ENCODE measurements around the gene ABCA4.

The ABCA4 gene

DNA sequence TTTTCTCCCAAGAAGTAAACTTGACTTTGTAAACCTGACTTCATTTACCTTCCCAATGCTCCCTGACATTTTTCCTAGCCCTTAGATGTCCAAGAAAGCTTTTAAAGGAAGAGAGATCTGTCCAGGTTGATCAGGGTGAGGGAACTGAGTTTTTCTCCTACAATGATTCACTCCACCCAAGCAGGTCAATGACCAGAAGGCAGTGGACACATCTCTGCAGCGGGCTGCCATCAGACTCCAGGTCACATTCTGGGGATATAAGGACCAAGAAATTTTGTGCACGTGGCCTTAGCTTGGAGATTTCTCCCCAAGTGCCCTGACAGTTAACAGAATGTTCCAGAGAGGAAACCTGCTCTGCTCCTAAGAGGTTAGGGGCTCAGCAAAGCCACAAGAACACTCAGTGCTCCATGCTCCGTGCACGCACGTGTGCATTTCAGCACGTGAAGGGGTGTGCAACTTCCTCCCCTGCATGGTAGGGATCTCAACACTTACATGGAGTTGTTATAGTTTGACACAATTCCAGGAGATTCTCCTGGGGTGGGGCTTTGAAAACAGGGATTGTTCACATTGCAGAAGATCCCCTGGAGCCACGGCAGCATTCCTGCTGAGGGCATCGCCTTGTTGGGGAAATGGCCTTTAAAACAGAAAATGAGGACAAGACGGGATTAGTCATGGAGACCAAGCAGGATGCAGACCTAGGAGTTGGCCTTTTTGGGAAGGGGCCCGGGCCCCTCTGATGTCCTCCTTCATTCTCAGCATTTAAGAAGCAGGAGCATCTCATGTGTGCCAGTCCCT is 9.8 kb downstream of the ABCA4 start:
- Histone ChIP-seq H3K9ac (ENCODE audit: low read length) (no peak overlapping the region), H3K27me3 (ENCODE audit: control insufficient read depth, insufficient read depth, low read length) (peaks cover 52% of the 10 kb centered on the region), H3K36me3 (ENCODE audit: control insufficient read depth, low read depth, low read length) (no peaks in the 10 kb centered on the region), H3K27ac (ENCODE audit: low read length) (no peak overlapping the region), H3K4me1 (ENCODE audit: control insufficient read depth, low read depth, low read length) (peaks cover 24% of the 10 kb centered on the region), H3K4me3 (ENCODE audit: low read length) (no peak overlapping the region), H3K9me3 (ENCODE audit: control insufficient read depth, low read depth, low read length) (no peaks in the 10 kb centered on the region)

DNA sequence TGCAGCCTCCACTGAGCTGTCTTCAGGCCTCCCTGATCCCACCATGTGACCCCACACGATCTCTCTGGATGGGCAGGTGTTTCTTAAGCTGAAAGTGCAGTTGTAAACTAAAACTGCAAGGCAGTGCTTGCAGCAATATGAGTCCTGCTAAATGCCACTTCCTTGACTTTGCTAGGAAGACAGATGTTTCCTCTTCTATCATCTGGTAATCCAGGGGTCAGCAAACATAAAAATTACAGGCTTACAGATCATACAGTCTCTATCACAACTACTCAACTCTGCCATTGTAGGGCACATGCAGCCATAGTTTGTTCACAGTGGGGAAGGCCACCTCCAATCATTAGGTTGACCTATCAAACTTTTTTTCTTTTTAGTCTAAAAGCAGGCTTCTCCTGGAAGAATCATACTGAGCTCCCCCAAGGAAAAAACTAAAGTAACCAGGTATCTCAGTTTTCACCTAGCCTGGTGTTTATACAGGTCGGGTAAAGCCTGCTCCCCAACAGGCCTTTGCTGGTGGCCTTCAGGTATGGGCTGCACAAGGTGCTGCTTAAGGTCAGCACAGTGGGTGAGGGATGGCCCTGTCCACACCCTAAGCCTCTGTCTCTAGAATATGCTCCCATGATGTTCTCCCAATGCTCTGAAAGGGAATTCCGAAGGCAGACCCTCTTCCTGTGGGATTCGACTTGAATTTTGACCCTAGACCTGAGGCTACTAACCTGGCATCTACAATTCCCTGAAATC is 10.8 kb downstream of the ABCA4 start:
- H3K36me3 ChIP-seq (ENCODE audit: control insufficient read depth, low read depth, low read length), result no peaks in the 10 kb centered on the region
- no peak overlapping the region for H3K27ac ChIP-seq (ENCODE audit: low read length)
- no peak overlapping the region for H3K9ac ChIP-seq (ENCODE audit: low read length)
- no peak overlapping the region for H3K4me3 ChIP-seq (ENCODE audit: low read length)
- peaks cover 46% of the 10 kb centered on the region for H3K27me3 ChIP-seq (ENCODE audit: control insufficient read depth, insufficient read depth, low read length)
- peaks cover 29% of the 10 kb centered on the region for H3K4me1 ChIP-seq (ENCODE audit: control insufficient read depth, low read depth, low read length)
- no peaks in the 10 kb centered on the region for H3K9me3 ChIP-seq (ENCODE audit: control insufficient read depth, low read depth, low read length)

DNA sequence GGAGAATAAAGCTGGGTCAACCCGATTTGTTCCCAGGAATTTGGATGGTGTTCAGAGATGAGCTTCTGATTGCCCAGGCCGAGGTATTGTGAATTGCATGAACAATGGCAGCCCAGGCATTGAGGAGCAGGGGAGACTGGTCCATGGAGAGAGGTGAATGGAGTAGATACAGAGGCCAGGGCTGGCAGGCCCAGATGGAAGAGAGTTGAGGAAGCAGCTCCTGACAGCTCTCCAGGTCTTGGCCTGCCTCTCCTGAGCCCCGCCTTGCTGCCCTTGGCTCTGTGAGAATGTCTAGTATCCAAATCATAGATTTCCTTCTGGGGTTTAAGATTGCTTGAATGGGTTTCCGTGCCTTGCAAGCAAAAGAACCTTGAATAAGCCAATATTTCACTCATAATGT is 11.5 kb downstream of the ABCA4 start:
- Histone ChIP-seq H3K36me3 (ENCODE audit: control insufficient read depth, low read depth, low read length) (no peaks in the 10 kb centered on the region), H3K9ac (ENCODE audit: low read length) (no peak overlapping the region), H3K4me1 (ENCODE audit: control insufficient read depth, low read depth, low read length) (peaks cover 34% of the 10 kb centered on the region), H3K27ac (ENCODE audit: low read length) (no peak overlapping the region), H3K4me3 (ENCODE audit: low read length) (no peak overlapping the region), H3K27me3 (ENCODE audit: control insufficient read depth, insufficient read depth, low read length) (peaks cover 39% of the 10 kb centered on the region), H3K9me3 (ENCODE audit: control insufficient read depth, low read depth, low read length) (no peaks in the 10 kb centered on the region)

DNA sequence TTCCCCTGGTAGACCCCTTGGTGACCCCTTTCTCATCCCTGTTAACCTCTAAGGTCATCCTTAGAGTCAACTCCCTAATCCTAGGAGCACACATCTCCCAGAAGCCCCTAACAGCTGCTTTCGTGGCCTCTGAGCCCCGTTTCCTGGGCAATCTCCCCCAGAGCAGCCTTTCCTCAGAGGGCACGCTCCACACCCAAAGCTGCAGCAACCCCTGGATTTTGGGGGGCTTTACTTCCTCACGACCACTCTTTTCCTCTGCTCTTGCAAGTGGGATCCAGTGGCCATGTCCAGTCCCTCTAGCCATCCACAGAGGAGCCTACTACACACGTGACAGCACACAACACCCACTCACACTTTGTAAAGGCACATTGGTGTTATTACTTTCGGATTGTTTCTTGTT is 13.8 kb downstream of the ABCA4 start:
- H3K36me3 ChIP-seq (ENCODE audit: control insufficient read depth, low read depth, low read length), result no peaks in the 10 kb centered on the region
- no peak overlapping the region for H3K9ac ChIP-seq (ENCODE audit: low read length)
- peaks cover 19% of the 10 kb centered on the region for H3K4me1 ChIP-seq (ENCODE audit: control insufficient read depth, low read depth, low read length)
- H3K4me3 ChIP-seq (ENCODE audit: low read length), result no peak overlapping the region
- H3K27ac ChIP-seq (ENCODE audit: low read length), result no peak overlapping the region
- H3K27me3 ChIP-seq (ENCODE audit: control insufficient read depth, insufficient read depth, low read length), result peaks cover 23% of the 10 kb centered on the region
- H3K9me3 ChIP-seq (ENCODE audit: control insufficient read depth, low read depth, low read length), result no peaks in the 10 kb centered on the region

DNA sequence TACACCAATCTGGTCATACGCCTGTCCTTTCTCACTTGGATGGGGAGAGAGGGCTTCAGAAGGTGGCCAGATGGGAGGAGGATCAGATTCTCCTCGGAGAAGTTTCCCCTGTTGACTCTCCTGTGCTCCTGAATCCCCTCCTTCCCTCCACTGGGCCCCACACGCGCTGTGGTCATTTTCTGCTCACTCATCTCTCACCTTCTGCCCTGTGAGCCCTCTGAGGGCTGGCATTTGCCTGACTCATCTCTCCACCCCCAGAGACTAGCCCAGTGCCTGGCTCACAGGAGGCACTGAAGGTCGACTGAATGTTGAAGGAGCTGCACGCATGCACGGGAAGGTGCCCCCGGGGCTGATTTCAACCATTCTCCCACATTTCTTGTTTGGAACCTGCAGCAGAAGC is 14.2 kb downstream of the ABCA4 start:
- H3K9ac ChIP-seq (ENCODE audit: low read length), result no peak overlapping the region
- H3K9me3 ChIP-seq (ENCODE audit: control insufficient read depth, low read depth, low read length), result no peaks in the 10 kb centered on the region
- no peaks in the 10 kb centered on the region for H3K36me3 ChIP-seq (ENCODE audit: control insufficient read depth, low read depth, low read length)
- no peak overlapping the region for H3K27ac ChIP-seq (ENCODE audit: low read length)
- H3K4me1 ChIP-seq (ENCODE audit: control insufficient read depth, low read depth, low read length), result peaks cover 19% of the 10 kb centered on the region
- H3K27me3 ChIP-seq (ENCODE audit: control insufficient read depth, insufficient read depth, low read length), result peaks cover 23% of the 10 kb centered on the region
- H3K4me3 ChIP-seq (ENCODE audit: low read length), result no peak overlapping the region

DNA sequence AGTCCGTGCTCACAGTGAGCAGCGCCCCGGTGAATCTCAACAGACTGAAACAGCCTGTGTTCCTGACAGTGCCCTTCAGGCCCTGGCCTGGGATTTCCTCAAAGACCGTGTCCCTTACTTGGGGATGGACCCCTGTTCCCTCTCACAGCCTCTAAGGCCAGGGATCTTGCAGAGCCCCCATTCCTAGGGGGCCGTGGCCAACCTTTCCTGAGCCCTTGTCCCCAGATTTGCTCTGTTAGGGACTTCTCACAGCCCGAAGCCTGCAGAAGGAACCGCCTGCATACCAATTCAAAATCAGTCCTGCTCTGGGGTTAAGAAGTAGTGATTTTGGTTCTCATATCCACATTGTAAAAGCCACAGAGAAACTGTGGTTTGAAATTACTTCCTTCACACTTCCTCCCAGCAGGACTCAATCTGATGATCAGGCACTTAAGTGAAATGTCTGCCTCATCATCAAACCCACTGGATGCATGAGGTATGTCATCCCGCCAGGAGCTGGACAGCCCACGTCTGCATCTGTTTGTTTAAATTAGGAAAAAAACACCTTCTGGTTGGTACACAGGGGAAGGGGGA is 14.9 kb downstream of the ABCA4 start:
- Histone ChIP-seq H3K4me1 (ENCODE audit: control insufficient read depth, low read depth, low read length) (peaks cover 19% of the 10 kb centered on the region), H3K4me3 (ENCODE audit: low read length) (no peak overlapping the region), H3K9ac (ENCODE audit: low read length) (no peak overlapping the region), H3K36me3 (ENCODE audit: control insufficient read depth, low read depth, low read length) (no peaks in the 10 kb centered on the region), H3K9me3 (ENCODE audit: control insufficient read depth, low read depth, low read length) (no peaks in the 10 kb centered on the region), H3K27me3 (ENCODE audit: control insufficient read depth, insufficient read depth, low read length) (peaks cover 17% of the 10 kb centered on the region), H3K27ac (ENCODE audit: low read length) (no peak overlapping the region)

DNA sequence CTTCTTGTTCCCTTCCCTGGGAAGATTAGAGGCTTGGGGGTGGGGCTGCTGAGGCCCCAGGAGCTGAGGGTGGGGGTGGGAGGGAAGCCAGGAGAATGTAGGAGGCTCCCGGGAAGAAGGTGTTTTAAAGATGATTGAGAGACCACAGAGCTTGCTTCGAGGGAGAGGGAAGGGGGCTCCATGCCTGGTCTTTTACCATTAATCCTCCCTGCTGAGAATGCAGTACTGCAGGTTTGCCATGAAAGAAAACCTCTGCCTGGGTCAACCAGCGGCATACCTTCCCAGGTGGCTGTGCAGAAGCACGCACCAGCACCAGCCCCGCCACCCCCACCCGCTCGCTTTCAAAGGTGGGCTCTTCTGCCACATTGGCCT is 15.4 kb downstream of the ABCA4 start:
- Histone ChIP-seq H3K36me3 (ENCODE audit: control insufficient read depth, low read depth, low read length) (no peaks in the 10 kb centered on the region), H3K4me1 (ENCODE audit: control insufficient read depth, low read depth, low read length) (peaks cover 19% of the 10 kb centered on the region), H3K27ac (ENCODE audit: low read length) (no peak overlapping the region), H3K4me3 (ENCODE audit: low read length) (no peak overlapping the region), H3K9me3 (ENCODE audit: control insufficient read depth, low read depth, low read length) (no peaks in the 10 kb centered on the region), H3K9ac (ENCODE audit: low read length) (no peak overlapping the region), H3K27me3 (ENCODE audit: control insufficient read depth, insufficient read depth, low read length) (peaks cover 17% of the 10 kb centered on the region)

DNA sequence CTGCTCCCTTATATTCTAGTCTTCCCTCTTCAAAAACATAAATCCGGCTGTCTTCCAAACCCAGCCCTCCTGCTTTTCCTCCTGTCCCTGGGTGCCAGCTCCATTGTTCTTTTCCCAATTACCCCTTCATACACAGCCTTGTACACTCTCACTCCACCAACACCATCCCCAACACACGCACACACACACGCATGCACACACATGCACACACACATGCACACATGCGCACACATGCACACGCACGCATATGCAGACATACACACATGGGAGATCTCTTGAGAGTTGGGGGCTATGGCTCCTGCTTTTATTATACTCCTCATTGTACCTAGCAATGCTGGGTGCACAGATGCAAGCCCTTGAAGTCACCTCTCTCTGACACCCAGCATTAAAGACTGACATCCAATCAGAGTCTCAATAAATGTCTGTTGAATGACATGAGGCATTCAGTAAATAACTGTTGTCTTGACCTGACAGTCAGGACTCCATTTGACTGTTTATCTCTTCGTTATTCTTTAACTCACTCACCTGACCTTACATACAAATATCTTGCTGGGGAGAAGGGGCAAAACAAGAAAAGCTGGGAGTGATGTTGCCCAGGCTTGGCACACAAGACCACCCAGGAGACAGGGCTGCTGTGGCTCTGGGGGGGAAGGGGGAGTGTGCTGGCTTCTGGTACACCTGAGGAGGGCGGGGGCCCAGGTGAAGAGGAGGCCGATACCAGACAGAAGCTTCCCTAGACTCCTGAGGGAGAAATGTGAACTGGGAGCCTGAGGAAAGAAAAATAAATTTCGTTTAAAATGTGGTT is 16.0 kb downstream of the ABCA4 start:
- H3K4me3 ChIP-seq (ENCODE audit: low read length), result no peak overlapping the region
- no peaks in the 10 kb centered on the region for H3K36me3 ChIP-seq (ENCODE audit: control insufficient read depth, low read depth, low read length)
- peaks cover 19% of the 10 kb centered on the region for H3K4me1 ChIP-seq (ENCODE audit: control insufficient read depth, low read depth, low read length)
- H3K27me3 ChIP-seq (ENCODE audit: control insufficient read depth, insufficient read depth, low read length), result peaks cover 17% of the 10 kb centered on the region
- no peak overlapping the region for H3K27ac ChIP-seq (ENCODE audit: low read length)
- no peaks in the 10 kb centered on the region for H3K9me3 ChIP-seq (ENCODE audit: control insufficient read depth, low read depth, low read length)
- no peak overlapping the region for H3K9ac ChIP-seq (ENCODE audit: low read length)

DNA sequence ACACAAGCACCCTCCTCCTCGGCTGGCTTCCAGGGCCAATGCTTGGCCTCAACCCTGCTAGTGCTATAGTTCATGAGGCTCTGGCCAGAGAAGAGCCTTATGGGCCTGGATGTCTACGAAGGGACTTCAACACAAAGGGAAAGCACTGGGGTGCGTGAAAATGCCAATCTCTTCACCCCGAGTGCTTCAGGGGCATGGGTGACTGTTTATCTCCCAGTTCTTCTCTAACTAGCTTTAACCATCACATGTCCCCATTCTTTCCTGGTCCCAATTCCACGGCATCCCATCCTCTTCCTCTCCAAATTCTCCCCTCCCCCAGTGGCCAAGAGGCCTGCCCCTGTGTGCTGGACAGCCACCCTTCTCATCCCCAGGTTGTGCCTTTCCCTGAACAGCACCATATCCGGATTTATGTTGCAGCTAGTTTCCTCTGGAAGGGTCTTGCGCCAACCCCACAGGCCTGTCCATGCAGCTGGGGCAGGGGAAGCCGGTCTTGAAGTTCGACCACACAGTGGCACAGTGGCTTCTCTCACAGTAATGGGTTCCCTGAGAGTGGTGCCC is 16.7 kb downstream of the ABCA4 start:
- Histone ChIP-seq H3K4me3 (ENCODE audit: low read length) (no peak overlapping the region), H3K4me1 (ENCODE audit: control insufficient read depth, low read depth, low read length) (peaks cover 19% of the 10 kb centered on the region), H3K27ac (ENCODE audit: low read length) (no peak overlapping the region), H3K36me3 (ENCODE audit: control insufficient read depth, low read depth, low read length) (no peaks in the 10 kb centered on the region), H3K9ac (ENCODE audit: low read length) (no peak overlapping the region), H3K9me3 (ENCODE audit: control insufficient read depth, low read depth, low read length) (no peaks in the 10 kb centered on the region), H3K27me3 (ENCODE audit: control insufficient read depth, insufficient read depth, low read length) (peaks cover 17% of the 10 kb centered on the region)

DNA sequence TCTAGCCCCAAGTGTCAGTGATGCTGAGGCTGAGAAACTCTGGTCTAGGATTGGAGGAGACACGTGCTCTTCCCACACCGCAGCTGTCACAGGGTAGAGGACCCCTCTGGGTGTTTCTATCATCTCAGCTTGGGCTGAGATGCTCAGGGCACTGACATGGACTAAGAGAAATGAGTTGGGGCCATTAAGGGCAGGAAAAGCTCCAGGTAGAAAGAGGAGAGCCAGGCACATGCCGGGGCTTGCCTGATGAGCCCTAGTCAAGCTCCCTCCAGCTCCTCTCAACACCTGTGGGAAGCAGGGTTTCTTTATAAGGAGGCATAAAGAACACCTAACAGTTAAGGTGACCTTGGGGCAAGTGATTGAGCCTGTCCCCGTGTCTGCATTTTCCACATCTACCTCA is 17.3 kb downstream of the ABCA4 start:
- Histone ChIP-seq H3K27ac (ENCODE audit: low read length) (no peak overlapping the region), H3K4me3 (ENCODE audit: low read length) (no peak overlapping the region), H3K9ac (ENCODE audit: low read length) (no peak overlapping the region), H3K9me3 (ENCODE audit: control insufficient read depth, low read depth, low read length) (no peaks in the 10 kb centered on the region), H3K27me3 (ENCODE audit: control insufficient read depth, insufficient read depth, low read length) (peaks cover 17% of the 10 kb centered on the region), H3K4me1 (ENCODE audit: control insufficient read depth, low read depth, low read length) (peaks cover 19% of the 10 kb centered on the region), H3K36me3 (ENCODE audit: control insufficient read depth, low read depth, low read length) (no peaks in the 10 kb centered on the region)

Data from iPS-18a (cell line).